ENCODE results near the gene KIF5B.
A peak's percentile ranks its signal among the peaks of the same experiment; 100 is the strongest.

KIF5B gene

DNA sequence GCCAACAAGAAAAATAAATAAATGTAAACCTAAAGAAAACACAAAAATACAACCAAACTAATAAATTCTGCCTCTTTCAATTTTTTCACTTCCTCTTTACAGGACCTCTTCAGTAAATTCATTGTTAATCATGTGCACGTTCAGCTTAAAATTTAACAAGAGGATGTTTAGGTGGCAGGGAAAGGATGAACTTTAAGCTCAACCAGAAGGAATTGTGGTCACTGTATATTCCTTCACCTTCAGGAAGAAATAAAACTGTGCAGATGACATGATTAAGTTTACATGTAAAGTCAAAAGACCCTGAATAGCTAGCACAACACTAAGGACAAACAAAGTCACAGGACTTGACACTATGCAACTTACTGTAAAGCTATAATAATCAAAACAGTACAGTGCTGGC, 33.0 kb downstream of the KIF5B start:
- no peak for DNase-seq
- H3K4me3 ChIP-seq (ENCODE audit: control insufficient read depth in 1 of 7, extremely low read depth in 1 of 7, insufficient read depth in 4 of 7, low read depth in 2 of 7, low read length in 6 of 7) = no peak overlapping the region
- no CpG with 5 or more reads among the region's 1 CpG for WGBS (ENCODE audit: insufficient coverage)
- H3K27me3 ChIP-seq (replicated peaks in 2 of 5; ENCODE audit: control insufficient read depth in 4 of 5, insufficient read depth in 5 of 5, low read length in 4 of 5) = no peaks in the 10 kb centered on the region
- H3K4me1 ChIP-seq (ENCODE audit: control extremely low read depth in 1 of 4, control insufficient read depth in 4 of 4, insufficient read depth in 4 of 4, low read length in 3 of 4) = no peaks in the 10 kb centered on the region
- peak overlapping the region in 1 of 2 experiments; percentile 31 for H3K27ac ChIP-seq (ENCODE audit: insufficient read depth in 1 of 2, low read depth in 1 of 2, low read length in 2 of 2, poor library complexity in 1 of 2, severe bottlenecking in 2 of 2)
- peaks cover 31 to 85% (median 59%) of the 10 kb centered on the region in 4 experiments for H3K36me3 ChIP-seq (ENCODE audit: control insufficient read depth in 4 of 4, insufficient read depth in 4 of 4, low read length in 3 of 4)
- ChIA-PET CTCF (interaction anchor here (0.9 to 2.1 kb wide), 4 partner anchors 10 to 31 kb away, joined by 3 to 7 read pairs (median 4); no protein-coding TSS in a partner anchor), POLR2A (no interaction called here)
- no peaks in the 10 kb centered on the region for H3K9me3 ChIP-seq (ENCODE audit: control extremely low read depth in 1 of 5, control insufficient read depth in 4 of 5, insufficient read depth in 2 of 5, low read depth in 1 of 5, low read length in 4 of 5)

GRCh38 chr10:32017044-32017443, 39.2 kb downstream of the KIF5B start:
- Histone ChIP-seq H3K4me3 (ENCODE audit: control insufficient read depth in 1 of 7, extremely low read depth in 1 of 7, insufficient read depth in 4 of 7, low read depth in 2 of 7, low read length in 6 of 7) (no peak overlapping the region), H3K27ac (ENCODE audit: insufficient read depth in 1 of 2, low read depth in 1 of 2, low read length in 2 of 2, poor library complexity in 1 of 2, severe bottlenecking in 2 of 2) (no peak overlapping the region), H3K4me1 (ENCODE audit: control extremely low read depth in 1 of 4, control insufficient read depth in 4 of 4, insufficient read depth in 4 of 4, low read length in 3 of 4) (no peaks in the 10 kb centered on the region), H3K9me3 (ENCODE audit: control extremely low read depth in 1 of 5, control insufficient read depth in 4 of 5, insufficient read depth in 2 of 5, low read depth in 1 of 5, low read length in 4 of 5) (no peaks in the 10 kb centered on the region), H3K27me3 (replicated peaks in 2 of 5; ENCODE audit: control insufficient read depth in 4 of 5, insufficient read depth in 5 of 5, low read length in 4 of 5) (no peaks in the 10 kb centered on the region), H3K36me3 (ENCODE audit: control insufficient read depth in 4 of 4, insufficient read depth in 4 of 4, low read length in 3 of 4) (peaks cover 40 to 95% (median 70%) of the 10 kb centered on the region in 4 experiments)
- POLR2A ChIA-PET = no interaction called here
- DNase-seq = no peak
- WGBS (ENCODE audit: insufficient coverage) = 100% methylated on average over 4 of the region's 11 CpGs
- CTCF ChIA-PET = no interaction called here

DNA sequence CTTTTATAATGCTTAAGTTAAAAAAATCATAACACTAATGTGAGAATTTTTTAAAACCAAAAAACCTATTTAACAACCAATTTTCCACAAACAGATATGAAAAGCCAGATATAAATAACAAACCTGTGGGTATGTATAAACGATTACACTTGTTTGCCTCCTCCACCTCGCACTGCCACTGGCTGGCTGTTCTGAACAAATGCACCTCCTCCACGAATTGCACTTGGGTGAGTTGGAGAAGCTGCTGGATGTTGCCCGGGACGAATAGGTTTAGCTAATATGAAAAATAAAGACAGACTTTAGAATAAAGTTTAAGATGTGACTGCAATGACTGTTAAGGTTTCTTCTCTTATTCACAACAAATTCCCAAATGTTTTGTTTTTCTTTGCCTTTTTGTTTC, 40.8 kb downstream of the KIF5B start:
- POLR2A ChIA-PET = no interaction called here
- no peaks in the 10 kb centered on the region for H3K9me3 ChIP-seq (ENCODE audit: control extremely low read depth in 1 of 5, control insufficient read depth in 4 of 5, insufficient read depth in 2 of 5, low read depth in 1 of 5, low read length in 4 of 5)
- peaks cover 40 to 93% (median 68%) of the 10 kb centered on the region in 4 experiments for H3K36me3 ChIP-seq (ENCODE audit: control insufficient read depth in 4 of 4, insufficient read depth in 4 of 4, low read length in 3 of 4)
- DNase-seq = no peak
- CTCF ChIA-PET = interaction anchor here (0.7 to 1.3 kb wide), 2 partner anchors 16 to 35 kb away, joined by 4 to 6 read pairs; no protein-coding TSS in a partner anchor
- no CpG with 5 or more reads among the region's 5 CpGs for WGBS (ENCODE audit: insufficient coverage)
- no peak overlapping the region for H3K4me3 ChIP-seq (ENCODE audit: control insufficient read depth in 1 of 7, extremely low read depth in 1 of 7, insufficient read depth in 4 of 7, low read depth in 2 of 7, low read length in 6 of 7)
- H3K27ac ChIP-seq (ENCODE audit: insufficient read depth in 1 of 2, low read depth in 1 of 2, low read length in 2 of 2, poor library complexity in 1 of 2, severe bottlenecking in 2 of 2) = no peak overlapping the region
- H3K4me1 ChIP-seq (ENCODE audit: control extremely low read depth in 1 of 4, control insufficient read depth in 4 of 4, insufficient read depth in 4 of 4, low read length in 3 of 4) = no peaks in the 10 kb centered on the region
- H3K27me3 ChIP-seq (replicated peaks in 2 of 5; ENCODE audit: control insufficient read depth in 4 of 5, insufficient read depth in 5 of 5, low read length in 4 of 5) = no peaks in the 10 kb centered on the region

DNA sequence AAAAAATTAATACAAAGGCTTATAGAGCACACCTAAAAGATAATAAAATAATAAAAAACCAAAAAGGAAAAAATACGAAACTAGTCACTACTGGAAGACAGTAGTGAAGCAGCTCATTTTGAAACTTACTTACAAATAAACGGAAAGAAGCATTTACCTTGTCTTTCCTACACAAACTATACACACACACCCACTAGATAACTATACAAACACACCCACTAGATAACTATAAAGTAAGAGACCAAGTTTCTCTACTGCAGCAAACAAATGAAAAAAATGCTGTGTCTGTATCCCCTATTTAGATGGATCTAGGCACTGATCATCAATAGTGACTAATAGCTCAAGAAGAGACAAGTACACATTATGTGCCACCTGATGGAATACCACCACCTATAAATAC, 49.2 kb downstream of the KIF5B start:
- Histone ChIP-seq H3K27me3 (replicated peaks in 2 of 5; ENCODE audit: control insufficient read depth in 4 of 5, insufficient read depth in 5 of 5, low read length in 4 of 5) (no peaks in the 10 kb centered on the region), H3K36me3 (ENCODE audit: control insufficient read depth in 4 of 4, insufficient read depth in 4 of 4, low read length in 3 of 4) (peaks cover 7 to 38% (median 21%) of the 10 kb centered on the region in 4 experiments), H3K4me3 (ENCODE audit: control insufficient read depth in 1 of 7, extremely low read depth in 1 of 7, insufficient read depth in 4 of 7, low read depth in 2 of 7, low read length in 6 of 7) (no peak overlapping the region), H3K27ac (ENCODE audit: insufficient read depth in 1 of 2, low read depth in 1 of 2, low read length in 2 of 2, poor library complexity in 1 of 2, severe bottlenecking in 2 of 2) (no peak overlapping the region), H3K4me1 (ENCODE audit: control extremely low read depth in 1 of 4, control insufficient read depth in 4 of 4, insufficient read depth in 4 of 4, low read length in 3 of 4) (no peaks in the 10 kb centered on the region), H3K9me3 (ENCODE audit: control extremely low read depth in 1 of 5, control insufficient read depth in 4 of 5, insufficient read depth in 2 of 5, low read depth in 1 of 5, low read length in 4 of 5) (no peaks in the 10 kb centered on the region)
- WGBS (ENCODE audit: insufficient coverage) = no CpG with 5 or more reads among the region's 2 CpGs
- no peak for DNase-seq
- CTCF ChIA-PET = interaction anchor here (1.2 to 5.3 kb wide), 3 partner anchors 10 to 147 kb away, joined by 3 to 75 read pairs (median 11); no protein-coding TSS in a partner anchor
- POLR2A ChIA-PET = no interaction called here

DNA sequence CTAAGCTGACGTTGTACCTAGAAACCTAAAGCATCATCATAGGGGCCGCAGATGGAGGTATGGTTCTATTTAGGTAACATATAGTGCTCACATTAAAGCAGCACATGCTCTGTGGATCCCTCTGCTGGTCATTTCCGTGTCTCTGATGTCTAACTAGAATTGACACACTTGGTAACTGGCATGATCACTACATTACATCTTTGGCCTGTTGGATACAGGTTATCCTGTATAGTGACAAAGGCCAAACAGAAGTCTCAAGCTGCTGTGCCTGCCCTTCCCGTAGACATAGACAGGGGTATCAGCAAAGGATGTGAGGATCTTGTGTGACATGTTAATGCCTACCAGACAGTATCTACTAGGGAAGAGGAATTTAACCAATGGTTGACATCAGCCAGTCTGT, 51.2 kb downstream of the KIF5B start:
- no peaks in the 10 kb centered on the region for H3K9me3 ChIP-seq (ENCODE audit: control extremely low read depth in 1 of 5, control insufficient read depth in 4 of 5, insufficient read depth in 2 of 5, low read depth in 1 of 5, low read length in 4 of 5)
- ChIA-PET CTCF (interaction anchor here (0.8 to 5.3 kb wide), 17 partner anchors 8 to 165 kb away, joined by 3 to 75 read pairs (median 4); partner anchors contain the start of gene KIF5B), POLR2A (interaction anchor here (1.2 kb wide), 1 partner anchor 142 kb away, joined by 4 read pairs; no protein-coding TSS in a partner anchor)
- H3K4me1 ChIP-seq (ENCODE audit: control extremely low read depth in 1 of 4, control insufficient read depth in 4 of 4, insufficient read depth in 4 of 4, low read length in 3 of 4) = no peaks in the 10 kb centered on the region
- H3K36me3 ChIP-seq (ENCODE audit: control insufficient read depth in 4 of 4, insufficient read depth in 4 of 4, low read length in 3 of 4) = peaks cover 4 to 20% (median 9%) of the 10 kb centered on the region in 4 experiments
- H3K4me3 ChIP-seq (ENCODE audit: control insufficient read depth in 1 of 7, extremely low read depth in 1 of 7, insufficient read depth in 4 of 7, low read depth in 2 of 7, low read length in 6 of 7) = no peak overlapping the region
- H3K27ac ChIP-seq (ENCODE audit: insufficient read depth in 1 of 2, low read depth in 1 of 2, low read length in 2 of 2, poor library complexity in 1 of 2, severe bottlenecking in 2 of 2) = no peak overlapping the region
- WGBS (ENCODE audit: insufficient coverage) = 61% methylated on average over 3 of the region's 4 CpGs
- peak; percentile 44 to 76 (median 67) for DNase-seq
- H3K27me3 ChIP-seq (replicated peaks in 2 of 5; ENCODE audit: control insufficient read depth in 4 of 5, insufficient read depth in 5 of 5, low read length in 4 of 5) = no peaks in the 10 kb centered on the region

DNA sequence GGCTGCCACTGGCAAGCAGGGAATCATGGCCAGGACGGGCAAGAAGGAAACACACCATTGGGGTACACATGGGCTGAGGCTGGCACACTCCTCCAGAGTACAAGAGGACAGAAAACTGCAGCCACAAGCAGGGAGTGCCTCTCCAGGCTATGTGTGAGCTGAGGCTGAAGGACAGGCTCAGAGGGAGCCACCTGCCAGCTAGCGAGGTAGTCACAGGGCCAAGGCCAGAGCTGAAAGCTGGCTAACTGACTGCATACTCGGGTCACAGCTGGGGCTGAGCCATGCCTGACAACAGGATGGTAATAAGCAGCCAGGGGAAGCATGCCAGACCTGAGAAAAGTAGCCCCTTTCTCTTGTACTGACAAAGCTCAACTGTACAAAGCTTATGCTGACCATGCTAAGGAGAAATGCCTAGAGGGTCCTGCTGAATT, 52.0 kb downstream of the KIF5B start:
- Histone ChIP-seq H3K4me1 (ENCODE audit: control extremely low read depth in 1 of 4, control insufficient read depth in 4 of 4, insufficient read depth in 4 of 4, low read length in 3 of 4) (no peaks in the 10 kb centered on the region), H3K4me3 (ENCODE audit: control insufficient read depth in 1 of 7, extremely low read depth in 1 of 7, insufficient read depth in 4 of 7, low read depth in 2 of 7, low read length in 6 of 7) (no peak overlapping the region), H3K27ac (ENCODE audit: insufficient read depth in 1 of 2, low read depth in 1 of 2, low read length in 2 of 2, poor library complexity in 1 of 2, severe bottlenecking in 2 of 2) (no peak overlapping the region), H3K27me3 (replicated peaks in 2 of 5; ENCODE audit: control insufficient read depth in 4 of 5, insufficient read depth in 5 of 5, low read length in 4 of 5) (no peaks in the 10 kb centered on the region), H3K9me3 (ENCODE audit: control extremely low read depth in 1 of 5, control insufficient read depth in 4 of 5, insufficient read depth in 2 of 5, low read depth in 1 of 5, low read length in 4 of 5) (no peaks in the 10 kb centered on the region), H3K36me3 (ENCODE audit: control insufficient read depth in 4 of 4, insufficient read depth in 4 of 4, low read length in 3 of 4) (peaks cover 3 to 12% (median 7%) of the 10 kb centered on the region in 4 experiments)
- CTCF ChIA-PET = interaction anchor here (0.8 to 5.3 kb wide), 13 partner anchors 7 to 165 kb away, joined by 3 to 75 read pairs (median 4); partner anchors contain the start of gene KIF5B
- DNase-seq = no peak
- WGBS (ENCODE audit: insufficient coverage) = 79% methylated on average over 3 of the region's 3 CpGs
- POLR2A ChIA-PET = interaction anchor here (1.2 kb wide), 1 partner anchor 141 kb away, joined by 4 read pairs; no protein-coding TSS in a partner anchor

- H3K4me1 ChIP-seq (ENCODE audit: control extremely low read depth in 1 of 4, control insufficient read depth in 4 of 4, insufficient read depth in 4 of 4, low read length in 3 of 4) = no peaks in the 10 kb centered on the region
- no peaks in the 10 kb centered on the region for H3K27me3 ChIP-seq (replicated peaks in 2 of 5; ENCODE audit: control insufficient read depth in 4 of 5, insufficient read depth in 5 of 5, low read length in 4 of 5)
- no CpG with 5 or more reads among the region's 1 CpG for WGBS (ENCODE audit: insufficient coverage)
These were observed 53.7 kb downstream of the KIF5B start for GRCh38 chr10:32002531-32002930.

More at GRCh38 chr10:32002531-32002930, 53.7 kb downstream of the KIF5B start:
- H3K36me3 ChIP-seq (ENCODE audit: control insufficient read depth in 4 of 4, insufficient read depth in 4 of 4, low read length in 3 of 4) = peaks cover 0 to 4% (median 1%) of the 10 kb centered on the region in 4 experiments
- ChIA-PET POLR2A (no interaction called here), CTCF (interaction anchor here (1.2 to 5.3 kb wide), 2 partner anchors 12 to 142 kb away, joined by 3 to 75 read pairs; no protein-coding TSS in a partner anchor)
- no peaks in the 10 kb centered on the region for H3K9me3 ChIP-seq (ENCODE audit: control extremely low read depth in 1 of 5, control insufficient read depth in 4 of 5, insufficient read depth in 2 of 5, low read depth in 1 of 5, low read length in 4 of 5)
- no peak for DNase-seq
- H3K4me3 ChIP-seq (ENCODE audit: control insufficient read depth in 1 of 7, extremely low read depth in 1 of 7, insufficient read depth in 4 of 7, low read depth in 2 of 7, low read length in 6 of 7) = no peak overlapping the region
- no peak overlapping the region for H3K27ac ChIP-seq (ENCODE audit: insufficient read depth in 1 of 2, low read depth in 1 of 2, low read length in 2 of 2, poor library complexity in 1 of 2, severe bottlenecking in 2 of 2)

Measured in common myeloid progenitor, CD34-positive (primary cell).